A549 (cell line): Measurements from ENCODE around the gene BTC.

ENCODE experiments used
- TF ChIP-seq, protein P1 (sequence below): fragments of >200 bp; sonication (Bioruptor Twin); formaldehyde crosslinking; IDR thresholded peaks from 3 replicates; pipeline ENCODE4 v1.5.1; 2016
- TF ChIP-seq, protein P2 (sequence below): IDR thresholded peaks from 2 replicates; pipeline ENCODE4 v1.6.1; 2012

DNA sequence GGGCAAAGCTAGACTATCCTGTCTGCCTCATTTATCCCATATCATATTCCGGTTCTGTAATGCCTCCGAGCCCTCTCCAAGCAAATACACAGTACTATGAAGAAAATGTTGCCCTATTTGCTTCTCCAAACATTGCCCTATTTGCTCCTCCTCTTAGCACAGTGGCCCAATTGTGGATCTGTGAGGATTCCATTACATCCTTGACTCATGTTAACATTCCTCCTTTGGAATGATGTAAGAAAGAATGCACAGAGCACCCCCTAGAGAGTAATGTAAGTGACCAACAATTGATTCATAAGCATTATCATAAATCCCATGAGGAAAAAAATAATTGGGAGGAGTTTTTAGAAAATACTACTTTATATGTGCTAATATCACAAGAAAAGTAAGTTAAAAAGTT is 11.3 kb upstream of the BTC start:
- TF ChIP-seq, protein P1, sequence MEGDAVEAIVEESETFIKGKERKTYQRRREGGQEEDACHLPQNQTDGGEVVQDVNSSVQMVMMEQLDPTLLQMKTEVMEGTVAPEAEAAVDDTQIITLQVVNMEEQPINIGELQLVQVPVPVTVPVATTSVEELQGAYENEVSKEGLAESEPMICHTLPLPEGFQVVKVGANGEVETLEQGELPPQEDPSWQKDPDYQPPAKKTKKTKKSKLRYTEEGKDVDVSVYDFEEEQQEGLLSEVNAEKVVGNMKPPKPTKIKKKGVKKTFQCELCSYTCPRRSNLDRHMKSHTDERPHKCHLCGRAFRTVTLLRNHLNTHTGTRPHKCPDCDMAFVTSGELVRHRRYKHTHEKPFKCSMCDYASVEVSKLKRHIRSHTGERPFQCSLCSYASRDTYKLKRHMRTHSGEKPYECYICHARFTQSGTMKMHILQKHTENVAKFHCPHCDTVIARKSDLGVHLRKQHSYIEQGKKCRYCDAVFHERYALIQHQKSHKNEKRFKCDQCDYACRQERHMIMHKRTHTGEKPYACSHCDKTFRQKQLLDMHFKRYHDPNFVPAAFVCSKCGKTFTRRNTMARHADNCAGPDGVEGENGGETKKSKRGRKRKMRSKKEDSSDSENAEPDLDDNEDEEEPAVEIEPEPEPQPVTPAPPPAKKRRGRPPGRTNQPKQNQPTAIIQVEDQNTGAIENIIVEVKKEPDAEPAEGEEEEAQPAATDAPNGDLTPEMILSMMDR = no peak
- TF ChIP-seq, protein P2, sequence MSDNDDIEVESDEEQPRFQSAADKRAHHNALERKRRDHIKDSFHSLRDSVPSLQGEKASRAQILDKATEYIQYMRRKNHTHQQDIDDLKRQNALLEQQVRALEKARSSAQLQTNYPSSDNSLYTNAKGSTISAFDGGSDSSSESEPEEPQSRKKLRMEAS = no peak
